Progenitor cell of endocrine pancreas (in vitro differentiated cells): Measurements from ENCODE around the gene CDH8. TPM values are rescaled to one million over a fixed set of nuclear protein-coding genes. Genes with fewer than 3 reads are reported as not detected.

Experiments
- DNase-seq: peaks from one replicate; pipeline ENCODE4 v3.0.0; 2021; ENCODE audit warnings: low spot score; ENCODE audit not compliant: unreplicated experiment
- H3K27ac Mint-ChIP-seq: 2 replicates; pipeline ENCODE4 v1.8.0; 2021; ENCODE audit warnings: mild to moderate bottlenecking, moderate library complexity, mixed read lengths
- H3K27me3 Mint-ChIP-seq: 2 replicates; pipeline ENCODE4 v1.8.0; 2021; ENCODE audit warnings: mixed read lengths
- H3K36me3 Mint-ChIP-seq: 2 replicates; pipeline ENCODE4 v1.8.0; 2022; ENCODE audit warnings: mixed read lengths; ENCODE audit not compliant: insufficient read depth
- H3K4me1 Mint-ChIP-seq: 2 replicates; pipeline ENCODE4 v1.8.0; 2021; ENCODE audit warnings: low read depth, mixed read lengths
- H3K4me3 Mint-ChIP-seq: 2 replicates; pipeline ENCODE4 v1.8.0; 2021; ENCODE audit warnings: low read depth, mild to moderate bottlenecking, moderate library complexity, mixed read lengths
- H3K9me3 Mint-ChIP-seq: 2 replicates; pipeline ENCODE4 v1.8.0; 2021; ENCODE audit warnings: low read depth, mixed read lengths
- CTCF ChIP-seq: fragments of 200-600 bp; sonication (generic); IDR thresholded peaks from one replicate; pipeline ENCODE4 v1.5.0; 2021; ENCODE audit warnings: antibody characterized with exemption, mild to moderate bottlenecking; ENCODE audit not compliant: unreplicated experiment
- total RNA-seq: library from RNA; stranded (reverse); gene quantifications from 2 replicates; pipeline ENCODE4 v1.2.1, GENCODE V29; 2021

The CDH8 gene
- total RNA-seq, 1 donor from 2014 or later, result 3.1 TPM

GRCh38 chr16:61862221-61863155 is 173.8 kb downstream of the CDH8 start:
- no peak for TF ChIP-seq CTCF
- H3K27ac Mint-ChIP-seq, result no peak overlapping the region
- H3K9me3 Mint-ChIP-seq, result no peaks in the 10 kb centered on the region
- no peak for DNase-seq
- no peak overlapping the region for H3K4me3 Mint-ChIP-seq
- H3K4me1 Mint-ChIP-seq, result no peaks in the 10 kb centered on the region
- H3K36me3 Mint-ChIP-seq, result no peaks in the 10 kb centered on the region
- no peaks in the 10 kb centered on the region for H3K27me3 Mint-ChIP-seq

GRCh38 chr16:61858988-61859387 is 177.2 kb downstream of the CDH8 start:
- H3K27ac Mint-ChIP-seq, result no peak overlapping the region
- H3K4me3 Mint-ChIP-seq, result no peak overlapping the region
- no peaks in the 10 kb centered on the region for H3K9me3 Mint-ChIP-seq
- no peak for DNase-seq
- H3K27me3 Mint-ChIP-seq, result no peaks in the 10 kb centered on the region
- no peaks in the 10 kb centered on the region for H3K36me3 Mint-ChIP-seq
- no peaks in the 10 kb centered on the region for H3K4me1 Mint-ChIP-seq
- no peak for TF ChIP-seq CTCF

- H3K27me3 Mint-ChIP-seq, result no peaks in the 10 kb centered on the region
- H3K4me1 Mint-ChIP-seq, result peaks cover 5% of the 10 kb centered on the region
- no peak for DNase-seq
- no peaks in the 10 kb centered on the region for H3K36me3 Mint-ChIP-seq
- TF ChIP-seq CTCF, result no peak
- no peak overlapping the region for H3K27ac Mint-ChIP-seq
- no peaks in the 10 kb centered on the region for H3K9me3 Mint-ChIP-seq
- no peak overlapping the region for H3K4me3 Mint-ChIP-seq
These were observed 193.6 kb downstream of the CDH8 start for GRCh38 chr16:61842666-61843065.

- Mint-ChIP-seq H3K27ac (no peak overlapping the region), H3K4me1 (peaks cover 5% of the 10 kb centered on the region), H3K4me3 (no peak overlapping the region), H3K27me3 (no peaks in the 10 kb centered on the region), H3K36me3 (no peaks in the 10 kb centered on the region), H3K9me3 (no peaks in the 10 kb centered on the region)
- no peak for DNase-seq
- TF ChIP-seq CTCF, result no peak
These were observed 199.3 kb downstream of the CDH8 start for GRCh38 chr16:61836804-61837393.

- no peaks in the 10 kb centered on the region for H3K27me3 Mint-ChIP-seq
- no peak for DNase-seq
- no peak overlapping the region for H3K4me3 Mint-ChIP-seq
- H3K36me3 Mint-ChIP-seq, result no peaks in the 10 kb centered on the region
- no peak for TF ChIP-seq CTCF
- H3K4me1 Mint-ChIP-seq, result peaks cover 5% of the 10 kb centered on the region
- H3K9me3 Mint-ChIP-seq, result no peaks in the 10 kb centered on the region
- H3K27ac Mint-ChIP-seq, result no peak overlapping the region
These were observed 202.2 kb downstream of the CDH8 start for GRCh38 chr16:61834082-61834481.
